Stimulated activated CD4-positive, alpha-beta T cell treated with anti-CD3 and anti-CD28 coated beads, TNF-alpha, amount 100 ng/mL, for 1 hour (primary cell): ENCODE measurements around the gene CCER1.
"Not testable (repeated sequence)": the region's sequence is repeated elsewhere in the genome, so short reads cannot be mapped to it uniquely, and the experiment has no call there.

Source experiments
- DNase-seq, 3 donors: peaks; one replicate each; pipeline ENCODE4 v3.0.0-alpha.2; 2020; ENCODE audit warnings: low read depth in 3 of 3, low spot score in 1 of 3

Gene CCER1

GRCh38 chr12:90954921-90955320 lies at the start of gene CCER1:
CCER1 (minus strand) TSS chr12:90955176; CDS start chr12:90954742, 434 bp downstream.
- no peak for DNase-seq

- DNase-seq = no peak
Measured at GRCh38 chr12:91003737-91004136, 48.8 kb upstream of the CCER1 start.

GRCh38 chr12:91001306-91001705 lies 46.3 kb upstream of the CCER1 start:
- no peak for DNase-seq

GRCh38 chr12:90999966-91000365 lies 45.0 kb upstream of the CCER1 start:
- DNase-seq = no peak

GRCh38 chr12:90999527-90999926 lies 44.6 kb upstream of the CCER1 start:
- DNase-seq = no peak

- no peak for DNase-seq
Measured at GRCh38 chr12:90995010-90995409, 40.0 kb upstream of the CCER1 start.

GRCh38 chr12:90991952-90992465 lies 37.0 kb upstream of the CCER1 start:
- no peak for DNase-seq

- no peak for DNase-seq
Measured at GRCh38 chr12:90990611-90991010, 35.6 kb upstream of the CCER1 start.

- no peak for DNase-seq
Measured at GRCh38 chr12:90989686-90990111, 34.7 kb upstream of the CCER1 start.

GRCh38 chr12:90987520-90987919 lies 32.5 kb upstream of the CCER1 start:
- DNase-seq = no peak

GRCh38 chr12:90987101-90987500 lies 32.1 kb upstream of the CCER1 start:
- no peak for DNase-seq

GRCh38 chr12:90985331-90985730 lies 30.4 kb upstream of the CCER1 start:
- not testable (repeated sequence) for DNase-seq

- DNase-seq = no peak
Measured at GRCh38 chr12:90984114-90984513, 29.1 kb upstream of the CCER1 start.

GRCh38 chr12:90982170-90982569 lies 27.2 kb upstream of the CCER1 start:
- no peak for DNase-seq

GRCh38 chr12:90979951-90980350 lies 25.0 kb upstream of the CCER1 start:
- no peak for DNase-seq

- DNase-seq = no peak
Measured at GRCh38 chr12:90979019-90979418, 24.0 kb upstream of the CCER1 start.

GRCh38 chr12:90978117-90978770 lies 23.3 kb upstream of the CCER1 start:
- DNase-seq = no peak

- DNase-seq = no peak
Measured at GRCh38 chr12:90977224-90977623, 22.2 kb upstream of the CCER1 start.

- no peak for DNase-seq
Measured at GRCh38 chr12:90974286-90974685, 19.3 kb upstream of the CCER1 start.

- no peak for DNase-seq
Measured at GRCh38 chr12:90972226-90972625, 17.2 kb upstream of the CCER1 start.

- no peak for DNase-seq
Measured at GRCh38 chr12:90970911-90971310, 15.9 kb upstream of the CCER1 start.

GRCh38 chr12:90970471-90970870 lies 15.5 kb upstream of the CCER1 start:
- no peak for DNase-seq

- no peak for DNase-seq
Measured at GRCh38 chr12:90969851-90970250, 14.9 kb upstream of the CCER1 start.
